ENCODE measurements around the gene TMEM223. TPM values are rescaled to one million over a fixed set of nuclear protein-coding genes. Genes with fewer than 3 reads are reported as not detected.
A peak's percentile ranks its signal among the peaks of the same experiment; 100 is the strongest.

TMEM223 gene
- total and polyA plus RNA-seq, 9 of the 15 experiments (the other 6 are each of a cell fraction or from before 2014, with no cell fraction given): 5.9 to 34.5 (median 19.6) TPM

DNA sequence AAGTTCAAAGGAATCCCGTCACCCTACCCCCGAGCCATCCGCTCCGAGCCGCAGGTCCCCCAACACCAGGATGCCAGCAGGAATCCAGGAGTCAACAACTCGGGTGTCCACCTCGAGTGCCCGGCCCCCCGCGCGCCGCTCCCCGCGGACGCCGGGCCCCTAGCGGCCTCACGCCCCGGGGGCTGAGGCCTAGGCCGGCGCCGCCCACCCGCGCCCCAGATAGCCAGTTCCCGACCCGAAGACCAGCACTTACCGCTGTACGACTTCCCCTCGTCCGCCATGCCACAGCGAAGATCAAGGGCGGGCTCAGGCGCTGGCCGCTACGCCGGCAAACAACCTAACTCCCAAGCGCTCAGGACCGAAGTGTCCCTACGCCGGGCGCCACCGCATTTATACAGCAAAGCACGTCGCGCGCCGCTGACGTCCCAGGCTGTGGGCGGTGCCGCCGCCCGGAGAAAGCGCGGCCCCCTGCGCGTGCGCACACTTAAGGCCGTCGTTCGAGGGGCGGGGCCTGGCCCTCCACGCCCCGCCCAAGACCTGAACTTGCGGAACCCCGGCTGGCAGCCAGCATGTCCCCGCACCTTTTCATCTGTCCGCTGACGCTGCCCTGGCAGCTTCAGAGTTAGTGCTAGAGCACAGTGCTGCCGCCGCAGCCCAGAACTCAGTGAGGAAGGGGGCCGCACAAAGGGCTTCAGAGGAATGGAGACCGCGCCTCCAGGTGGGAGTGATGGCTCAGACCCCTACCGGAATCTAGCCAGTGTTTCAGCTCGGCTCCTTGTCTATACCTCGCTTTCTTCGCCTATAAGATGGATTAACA lies 13.5 kb upstream of the TMEM223 start, which contains the start of gene NXF1 (continued):
- TF ChIP-seq SMAD1 (IDR thresholded peaks at IDR 0.05; ENCODE audit: low read depth, low read length, partially characterized antibody) (peak; percentile 93), MXI1 (IDR thresholded peaks at IDR 0.05; ENCODE audit: low read depth, low read length) (peak; percentile 48), STAG1 (CRISPR knock-in tag; IDR thresholded peaks at IDR 0.05; ENCODE audit: borderline replicate concordance) (peak; percentile 42), NFIC (IDR thresholded peaks at IDR 0.05) (peak; percentile 77), ZNF146 (CRISPR knock-in tag; IDR thresholded peaks at IDR 0.05; ENCODE audit: unreplicated experiment) (no peak), FOXJ3 (CRISPR knock-in tag; IDR thresholded peaks at IDR 0.05) (no peak), ESRRA (IDR thresholded peaks at IDR 0.05; ENCODE audit: borderline replicate concordance, low read depth) (peak; percentile 83), NFRKB (IDR thresholded peaks at IDR 0.05; ENCODE audit: low read depth) (0 out of 2 replicates have a peak, but pooled peaks have one; percentile 49), ZNF707 (CRISPR knock-in tag; conservative IDR thresholded peaks at IDR 0.05) (no peak), TAF15 (IDR thresholded peaks at IDR 0.05; ENCODE audit: low read depth, low read length) (no peak), RBM34 (IDR thresholded peaks at IDR 0.05; ENCODE audit: borderline replicate concordance, insufficient read depth, low read length) (no peak), EWSR1 (IDR thresholded peaks at IDR 0.05; ENCODE audit: borderline replicate concordance, low read depth, partially characterized antibody) (no peak), HIVEP1 (CRISPR knock-in tag; IDR thresholded peaks at IDR 0.05) (no peak; the same call in 1 of the 2 replicates)
- TF ChIP-seq, protein P1, sequence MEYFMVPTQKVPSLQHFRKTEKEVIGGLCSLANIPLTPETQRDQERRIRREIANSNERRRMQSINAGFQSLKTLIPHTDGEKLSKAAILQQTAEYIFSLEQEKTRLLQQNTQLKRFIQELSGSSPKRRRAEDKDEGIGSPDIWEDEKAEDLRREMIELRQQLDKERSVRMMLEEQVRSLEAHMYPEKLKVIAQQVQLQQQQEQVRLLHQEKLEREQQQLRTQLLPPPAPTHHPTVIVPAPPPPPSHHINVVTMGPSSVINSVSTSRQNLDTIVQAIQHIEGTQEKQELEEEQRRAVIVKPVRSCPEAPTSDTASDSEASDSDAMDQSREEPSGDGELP (CRISPR knock-in tag; IDR thresholded peaks at IDR 0.05; ENCODE audit: borderline replicate concordance): peak; percentile 89
- TF ChIP-seq, protein P2, sequence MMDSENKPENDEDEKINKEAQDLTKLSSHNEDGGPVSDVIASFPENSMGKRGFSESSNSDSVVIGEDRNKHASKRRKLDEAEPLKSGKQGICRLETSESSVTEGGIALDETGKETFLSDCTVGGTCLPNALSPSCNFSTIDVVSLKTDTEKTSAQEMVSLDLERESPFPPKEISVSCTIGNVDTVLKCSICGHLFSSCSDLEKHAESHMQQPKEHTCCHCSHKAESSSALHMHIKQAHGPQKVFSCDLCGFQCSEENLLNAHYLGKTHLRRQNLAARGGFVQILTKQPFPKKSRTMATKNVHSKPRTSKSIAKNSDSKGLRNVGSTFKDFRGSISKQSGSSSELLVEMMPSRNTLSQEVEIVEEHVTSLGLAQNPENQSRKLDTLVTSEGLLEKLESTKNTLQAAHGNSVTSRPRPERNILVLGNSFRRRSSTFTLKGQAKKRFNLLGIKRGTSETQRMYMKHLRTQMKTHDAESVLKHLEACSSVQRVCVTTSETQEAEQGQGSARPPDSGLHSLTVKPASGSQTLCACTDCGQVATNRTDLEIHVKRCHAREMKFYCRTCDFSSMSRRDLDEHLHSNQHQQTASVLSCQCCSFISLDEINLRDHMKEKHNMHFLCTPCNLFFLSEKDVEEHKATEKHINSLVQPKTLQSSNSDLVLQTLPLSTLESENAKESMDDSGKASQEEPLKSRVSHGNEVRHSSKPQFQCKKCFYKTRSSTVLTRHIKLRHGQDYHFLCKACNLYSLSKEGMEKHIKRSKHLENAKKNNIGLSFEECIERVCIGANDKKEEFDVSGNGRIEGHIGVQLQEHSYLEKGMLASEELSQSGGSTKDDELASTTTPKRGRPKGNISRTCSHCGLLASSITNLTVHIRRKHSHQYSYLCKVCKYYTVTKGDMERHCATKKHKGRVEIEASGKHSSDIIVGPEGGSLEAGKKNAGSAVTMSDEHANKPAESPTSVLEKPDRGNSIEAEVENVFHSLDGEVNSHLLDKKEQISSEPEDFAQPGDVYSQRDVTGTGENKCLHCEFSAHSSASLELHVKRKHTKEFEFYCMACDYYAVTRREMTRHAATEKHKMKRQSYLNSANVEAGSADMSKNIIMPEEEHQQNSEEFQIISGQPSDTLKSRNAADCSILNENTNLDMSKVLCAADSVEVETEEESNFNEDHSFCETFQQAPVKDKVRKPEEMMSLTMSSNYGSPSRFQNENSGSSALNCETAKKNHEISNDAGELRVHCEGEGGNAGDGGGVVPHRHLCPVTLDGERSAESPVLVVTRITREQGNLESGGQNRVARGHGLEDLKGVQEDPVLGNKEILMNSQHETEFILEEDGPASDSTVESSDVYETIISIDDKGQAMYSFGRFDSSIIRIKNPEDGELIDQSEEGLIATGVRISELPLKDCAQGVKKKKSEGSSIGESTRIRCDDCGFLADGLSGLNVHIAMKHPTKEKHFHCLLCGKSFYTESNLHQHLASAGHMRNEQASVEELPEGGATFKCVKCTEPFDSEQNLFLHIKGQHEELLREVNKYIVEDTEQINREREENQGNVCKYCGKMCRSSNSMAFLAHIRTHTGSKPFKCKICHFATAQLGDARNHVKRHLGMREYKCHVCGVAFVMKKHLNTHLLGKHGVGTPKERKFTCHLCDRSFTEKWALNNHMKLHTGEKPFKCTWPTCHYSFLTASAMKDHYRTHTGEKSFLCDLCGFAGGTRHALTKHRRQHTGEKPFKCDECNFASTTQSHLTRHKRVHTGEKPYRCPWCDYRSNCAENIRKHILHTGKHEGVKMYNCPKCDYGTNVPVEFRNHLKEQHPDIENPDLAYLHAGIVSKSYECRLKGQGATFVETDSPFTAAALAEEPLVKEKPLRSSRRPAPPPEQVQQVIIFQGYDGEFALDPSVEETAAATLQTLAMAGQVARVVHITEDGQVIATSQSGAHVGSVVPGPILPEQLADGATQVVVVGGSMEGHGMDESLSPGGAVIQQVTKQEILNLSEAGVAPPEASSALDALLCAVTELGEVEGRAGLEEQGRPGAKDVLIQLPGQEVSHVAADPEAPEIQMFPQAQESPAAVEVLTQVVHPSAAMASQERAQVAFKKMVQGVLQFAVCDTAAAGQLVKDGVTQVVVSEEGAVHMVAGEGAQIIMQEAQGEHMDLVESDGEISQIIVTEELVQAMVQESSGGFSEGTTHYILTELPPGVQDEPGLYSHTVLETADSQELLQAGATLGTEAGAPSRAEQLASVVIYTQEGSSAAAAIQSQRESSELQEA (IDR thresholded peaks at IDR 0.05; ENCODE audit: low read depth): no peak
- TF ChIP-seq, protein P3, sequence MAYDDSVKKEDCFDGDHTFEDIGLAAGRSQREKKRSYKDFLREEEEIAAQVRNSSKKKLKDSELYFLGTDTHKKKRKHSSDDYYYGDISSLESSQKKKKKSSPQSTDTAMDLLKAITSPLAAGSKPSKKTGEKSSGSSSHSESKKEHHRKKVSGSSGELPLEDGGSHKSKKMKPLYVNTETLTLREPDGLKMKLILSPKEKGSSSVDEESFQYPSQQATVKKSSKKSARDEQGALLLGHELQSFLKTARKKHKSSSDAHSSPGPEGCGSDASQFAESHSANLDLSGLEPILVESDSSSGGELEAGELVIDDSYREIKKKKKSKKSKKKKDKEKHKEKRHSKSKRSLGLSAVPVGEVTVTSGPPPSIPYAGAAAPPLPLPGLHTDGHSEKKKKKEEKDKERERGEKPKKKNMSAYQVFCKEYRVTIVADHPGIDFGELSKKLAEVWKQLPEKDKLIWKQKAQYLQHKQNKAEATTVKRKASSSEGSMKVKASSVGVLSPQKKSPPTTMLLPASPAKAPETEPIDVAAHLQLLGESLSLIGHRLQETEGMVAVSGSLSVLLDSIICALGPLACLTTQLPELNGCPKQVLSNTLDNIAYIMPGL (CRISPR knock-in tag; IDR thresholded peaks at IDR 0.05): peak; percentile 94; the same call in 1 of the 2 replicates

All from K562 (cell line).